ENCODE results near the gene CNRIP1. TPM values are rescaled to one million over a fixed set of nuclear protein-coding genes. Genes with fewer than 3 reads are reported as not detected.

The CNRIP1 gene
- total RNA-seq, 1 experiment from 2014 or later: 1.4 TPM

GRCh38 chr2:68295516-68295915 is 24.2 kb downstream of the CNRIP1 start (continued):
- TF ChIP-seq ERG (CRISPR knock-in tag; IDR thresholded peaks at IDR 0.05) (no peak), EMX1 (CRISPR knock-in tag; IDR thresholded peaks at IDR 0.05) (no peak), ZNF671 (CRISPR knock-in tag; IDR thresholded peaks at IDR 0.05) (no peak), ARID4B (CRISPR knock-in tag; IDR thresholded peaks at IDR 0.05; ENCODE audit: borderline replicate concordance) (no peak), ZNF416 (CRISPR knock-in tag; IDR thresholded peaks at IDR 0.05) (no peak), SMAD3 (CRISPR knock-in tag; IDR thresholded peaks at IDR 0.05; ENCODE audit: borderline replicate concordance) (no peak), MXD4 (CRISPR knock-in tag; IDR thresholded peaks at IDR 0.05; ENCODE audit: borderline replicate concordance) (no peak), SOX15 (CRISPR knock-in tag; IDR thresholded peaks at IDR 0.05) (no peak), NR2C2 (CRISPR knock-in tag; IDR thresholded peaks at IDR 0.05) (no peak), ZNF512 (CRISPR knock-in tag; IDR thresholded peaks at IDR 0.05; ENCODE audit: borderline replicate concordance) (no peak), GTF2I (CRISPR knock-in tag; conservative IDR thresholded peaks at IDR 0.05) (no peak)
- TF ChIP-seq, protein P1, sequence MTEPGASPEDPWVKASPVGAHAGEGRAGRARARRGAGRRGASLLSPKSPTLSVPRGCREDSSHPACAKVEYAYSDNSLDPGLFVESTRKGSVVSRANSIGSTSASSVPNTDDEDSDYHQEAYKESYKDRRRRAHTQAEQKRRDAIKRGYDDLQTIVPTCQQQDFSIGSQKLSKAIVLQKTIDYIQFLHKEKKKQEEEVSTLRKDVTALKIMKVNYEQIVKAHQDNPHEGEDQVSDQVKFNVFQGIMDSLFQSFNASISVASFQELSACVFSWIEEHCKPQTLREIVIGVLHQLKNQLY (CRISPR knock-in tag; IDR thresholded peaks at IDR 0.05): no peak

DNA sequence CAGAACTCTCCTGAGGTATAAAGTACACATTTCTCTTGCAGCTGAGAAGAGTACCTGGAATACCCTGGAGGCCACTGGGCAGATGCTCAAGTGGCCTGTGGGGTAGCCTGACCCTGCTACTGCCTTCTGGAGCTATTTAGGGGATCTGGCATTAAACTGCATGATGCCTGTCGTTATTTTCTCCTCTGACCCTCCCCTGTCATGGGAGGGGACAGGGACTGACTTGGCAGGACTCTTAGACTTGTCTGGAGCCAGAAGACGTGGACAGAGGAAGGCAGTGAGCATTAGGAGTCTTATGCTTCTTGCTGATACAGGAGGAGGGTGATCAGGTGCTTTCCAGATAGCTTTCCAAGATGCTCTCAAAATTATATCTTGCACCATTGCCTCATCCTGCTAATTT is 24.8 kb downstream of the CNRIP1 start:
- ChIA-PET CTCF (interaction anchor here (1.1 to 4.9 kb wide), 9 partner anchors 8 to 172 kb away, joined by 3 to 33 read pairs (median 9); partner anchors contain the start of gene PPP3R1), POLR2A (no interaction called here)
- Mint-ChIP-seq H3K27me3 (ENCODE audit: low read depth) (peaks cover 7% of the 10 kb centered on the region; the same call in 1 of the 2 replicates), H3K27ac (no peak overlapping the region), H3K36me3 (no peaks in the 10 kb centered on the region), H3K4me1 (no peaks in the 10 kb centered on the region), H3K4me3 (no peak overlapping the region), H3K9me3 (no peaks in the 10 kb centered on the region)
- DNase-seq (ENCODE audit: low spot score) (no peak), ATAC-seq (no peak)
- TF ChIP-seq, protein P2, sequence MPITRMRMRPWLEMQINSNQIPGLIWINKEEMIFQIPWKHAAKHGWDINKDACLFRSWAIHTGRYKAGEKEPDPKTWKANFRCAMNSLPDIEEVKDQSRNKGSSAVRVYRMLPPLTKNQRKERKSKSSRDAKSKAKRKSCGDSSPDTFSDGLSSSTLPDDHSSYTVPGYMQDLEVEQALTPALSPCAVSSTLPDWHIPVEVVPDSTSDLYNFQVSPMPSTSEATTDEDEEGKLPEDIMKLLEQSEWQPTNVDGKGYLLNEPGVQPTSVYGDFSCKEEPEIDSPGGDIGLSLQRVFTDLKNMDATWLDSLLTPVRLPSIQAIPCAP (CRISPR knock-in tag; IDR thresholded peaks at IDR 0.05): no peak
- TF ChIP-seq, protein P3, sequence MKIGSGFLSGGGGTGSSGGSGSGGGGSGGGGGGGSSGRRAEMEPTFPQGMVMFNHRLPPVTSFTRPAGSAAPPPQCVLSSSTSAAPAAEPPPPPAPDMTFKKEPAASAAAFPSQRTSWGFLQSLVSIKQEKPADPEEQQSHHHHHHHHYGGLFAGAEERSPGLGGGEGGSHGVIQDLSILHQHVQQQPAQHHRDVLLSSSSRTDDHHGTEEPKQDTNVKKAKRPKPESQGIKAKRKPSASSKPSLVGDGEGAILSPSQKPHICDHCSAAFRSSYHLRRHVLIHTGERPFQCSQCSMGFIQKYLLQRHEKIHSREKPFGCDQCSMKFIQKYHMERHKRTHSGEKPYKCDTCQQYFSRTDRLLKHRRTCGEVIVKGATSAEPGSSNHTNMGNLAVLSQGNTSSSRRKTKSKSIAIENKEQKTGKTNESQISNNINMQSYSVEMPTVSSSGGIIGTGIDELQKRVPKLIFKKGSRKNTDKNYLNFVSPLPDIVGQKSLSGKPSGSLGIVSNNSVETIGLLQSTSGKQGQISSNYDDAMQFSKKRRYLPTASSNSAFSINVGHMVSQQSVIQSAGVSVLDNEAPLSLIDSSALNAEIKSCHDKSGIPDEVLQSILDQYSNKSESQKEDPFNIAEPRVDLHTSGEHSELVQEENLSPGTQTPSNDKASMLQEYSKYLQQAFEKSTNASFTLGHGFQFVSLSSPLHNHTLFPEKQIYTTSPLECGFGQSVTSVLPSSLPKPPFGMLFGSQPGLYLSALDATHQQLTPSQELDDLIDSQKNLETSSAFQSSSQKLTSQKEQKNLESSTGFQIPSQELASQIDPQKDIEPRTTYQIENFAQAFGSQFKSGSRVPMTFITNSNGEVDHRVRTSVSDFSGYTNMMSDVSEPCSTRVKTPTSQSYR (CRISPR knock-in tag; IDR thresholded peaks at IDR 0.05): no peak
- TF ChIP-seq CREB1 (CRISPR knock-in tag; IDR thresholded peaks at IDR 0.05): no peak
- no peak for TF ChIP-seq OVOL2 (CRISPR knock-in tag; IDR thresholded peaks at IDR 0.05; ENCODE audit: borderline replicate concordance)
- no peak for TF ChIP-seq SOX15 (CRISPR knock-in tag; IDR thresholded peaks at IDR 0.05)
- no peak for TF ChIP-seq ATF2 (CRISPR knock-in tag; IDR thresholded peaks at IDR 0.05; ENCODE audit: borderline replicate concordance, low read depth)
- no peak for TF ChIP-seq IRF2 (CRISPR knock-in tag; IDR thresholded peaks at IDR 0.05; ENCODE audit: borderline replicate concordance, low read depth)
